KMS-11 (cell line): ENCODE results near the gene CHPF2.

Experiments used
- H2AFZ ChIP-seq: fragments of 200-600 bp; sonication (generic); 2 replicates; pipeline ENCODE4 v1.6.1; 2016; ENCODE audit warnings: antibody characterized with exemption, mixed run types, low read depth
- H3K27ac ChIP-seq: fragments of 200-600 bp; sonication (generic); 2 replicates; pipeline ENCODE4 v1.6.1; 2016; ENCODE audit warnings: mild to moderate bottlenecking, mixed run types
- H3K27me3 ChIP-seq: fragments of 200-600 bp; sonication (generic); 2 replicates; pipeline ENCODE4 v1.6.1; 2017; ENCODE audit warnings: mild to moderate bottlenecking, low read depth, mixed run types, moderate library complexity; ENCODE audit not compliant: insufficient read depth
- H3K36me3 ChIP-seq: fragments of 200-600 bp; sonication (generic); 2 replicates; pipeline ENCODE4 v1.6.1; 2017; ENCODE audit warnings: mild to moderate bottlenecking, mixed run types; ENCODE audit not compliant: insufficient read depth
- H3K4me1 ChIP-seq: fragments of 200-600 bp; sonication (generic); 2 replicates; pipeline ENCODE4 v1.6.1; 2016; ENCODE audit warnings: mild to moderate bottlenecking, low read depth, mixed run types; ENCODE audit not compliant: poor library complexity, severe bottlenecking
- H3K4me2 ChIP-seq: fragments of 200-600 bp; sonication (generic); 2 replicates; pipeline ENCODE4 v1.7.0; 2016; ENCODE audit warnings: mild to moderate bottlenecking, mixed run types
- H3K4me3 ChIP-seq: fragments of 200-600 bp; sonication (generic); IDR thresholded peaks from 2 replicates; pipeline ENCODE4 v1.6.1; 2017; ENCODE audit warnings: low read depth, low read length, mixed read lengths; ENCODE audit not compliant: insufficient read depth
- H3K79me2 ChIP-seq: fragments of 200-600 bp; sonication (generic); 2 replicates; pipeline ENCODE4 v1.6.1; 2016; ENCODE audit warnings: low read depth, mixed run types; ENCODE audit not compliant: insufficient read depth
- H3K9ac ChIP-seq: fragments of 200-600 bp; sonication (generic); 2 replicates; pipeline ENCODE4 v1.6.1; 2016; ENCODE audit warnings: mild to moderate bottlenecking, mixed run types
- H4K20me1 ChIP-seq: fragments of 200-600 bp; sonication (generic); 2 replicates; pipeline ENCODE4 v1.6.1; 2016; ENCODE audit warnings: mild to moderate bottlenecking, mixed run types; ENCODE audit not compliant: insufficient read depth
- CTCF ChIP-seq: fragments of 200-600 bp; sonication (generic); conservative IDR thresholded peaks from 2 replicates; pipeline ENCODE4 v1.6.1; 2017; ENCODE audit warnings: low read depth, mild to moderate bottlenecking, antibody characterized with exemption, low read length, moderate library complexity, mixed read lengths

The CHPF2 gene

GRCh38 chr7:151281686-151282085, 49.4 kb downstream of the CHPF2 start:
- no peak overlapping the region for H3K9ac ChIP-seq
- H3K4me3 ChIP-seq: no peak overlapping the region
- TF ChIP-seq CTCF: no peak

GRCh38 chr7:151282111-151282510, 49.8 kb downstream of the CHPF2 start:
- H3K4me3 ChIP-seq: no peak overlapping the region
- no peaks in the 10 kb centered on the region for H3K4me1 ChIP-seq
- H3K9ac ChIP-seq: no peak overlapping the region
- TF ChIP-seq CTCF: no peak
- H3K27ac ChIP-seq: no peak overlapping the region
- no peak overlapping the region for H2AFZ ChIP-seq
- no peaks in the 10 kb centered on the region for H3K79me2 ChIP-seq
- no peaks in the 10 kb centered on the region for H3K36me3 ChIP-seq
- peaks cover 7% of the 10 kb centered on the region; the same call in 1 of the 2 replicates for H3K27me3 ChIP-seq
- H3K4me2 ChIP-seq: no peak overlapping the region
- H4K20me1 ChIP-seq: no peaks in the 10 kb centered on the region

More at GRCh38 chr7:151281686-151282085, 49.4 kb downstream of the CHPF2 start:
- Histone ChIP-seq H2AFZ (no peak overlapping the region), H3K4me1 (no peaks in the 10 kb centered on the region), H3K27me3 (peaks cover 7% of the 10 kb centered on the region; the same call in 1 of the 2 replicates), H3K27ac (no peak overlapping the region), H4K20me1 (no peaks in the 10 kb centered on the region), H3K79me2 (no peaks in the 10 kb centered on the region), H3K4me2 (no peak overlapping the region), H3K36me3 (no peaks in the 10 kb centered on the region)

- H4K20me1 ChIP-seq: no peaks in the 10 kb centered on the region
- H3K4me3 ChIP-seq: no peak overlapping the region
- no peak overlapping the region for H2AFZ ChIP-seq
- H3K36me3 ChIP-seq: no peaks in the 10 kb centered on the region
- H3K27me3 ChIP-seq: peaks cover 7% of the 10 kb centered on the region; the same call in 1 of the 2 replicates
- no peak for TF ChIP-seq CTCF
- H3K4me2 ChIP-seq: no peak overlapping the region
- H3K27ac ChIP-seq: no peak overlapping the region
- no peak overlapping the region for H3K9ac ChIP-seq
- H3K79me2 ChIP-seq: no peaks in the 10 kb centered on the region
- H3K4me1 ChIP-seq: no peaks in the 10 kb centered on the region
These were observed 51.0 kb downstream of the CHPF2 start for GRCh38 chr7:151283302-151283701.

- H4K20me1 ChIP-seq: no peaks in the 10 kb centered on the region
- H3K4me2 ChIP-seq: no peak overlapping the region
- H3K27ac ChIP-seq: no peak overlapping the region
- H2AFZ ChIP-seq: no peak overlapping the region
- no peaks in the 10 kb centered on the region for H3K79me2 ChIP-seq
- H3K4me3 ChIP-seq: no peak overlapping the region
- no peaks in the 10 kb centered on the region for H3K4me1 ChIP-seq
- H3K9ac ChIP-seq: no peak overlapping the region
- peaks cover 7% of the 10 kb centered on the region; the same call in 1 of the 2 replicates for H3K27me3 ChIP-seq
- no peak for TF ChIP-seq CTCF
- no peaks in the 10 kb centered on the region for H3K36me3 ChIP-seq
These were observed 53.9 kb downstream of the CHPF2 start for GRCh38 chr7:151286148-151286547.
